HG03135 (cell line): ENCODE results near the gene PNO1.

Source experiments
- ATAC-seq: cut with Tn5 transposase; IDR thresholded peaks from one replicate; pipeline ENCODE4 v1.9.1; 2021; ENCODE audit warnings: mild to moderate bottlenecking, moderate library complexity; ENCODE audit not compliant: unreplicated experiment

The PNO1 gene

GRCh38 chr2:68193144-68193543 is 35.5 kb downstream of the PNO1 start:
- ATAC-seq: no peak

DNA sequence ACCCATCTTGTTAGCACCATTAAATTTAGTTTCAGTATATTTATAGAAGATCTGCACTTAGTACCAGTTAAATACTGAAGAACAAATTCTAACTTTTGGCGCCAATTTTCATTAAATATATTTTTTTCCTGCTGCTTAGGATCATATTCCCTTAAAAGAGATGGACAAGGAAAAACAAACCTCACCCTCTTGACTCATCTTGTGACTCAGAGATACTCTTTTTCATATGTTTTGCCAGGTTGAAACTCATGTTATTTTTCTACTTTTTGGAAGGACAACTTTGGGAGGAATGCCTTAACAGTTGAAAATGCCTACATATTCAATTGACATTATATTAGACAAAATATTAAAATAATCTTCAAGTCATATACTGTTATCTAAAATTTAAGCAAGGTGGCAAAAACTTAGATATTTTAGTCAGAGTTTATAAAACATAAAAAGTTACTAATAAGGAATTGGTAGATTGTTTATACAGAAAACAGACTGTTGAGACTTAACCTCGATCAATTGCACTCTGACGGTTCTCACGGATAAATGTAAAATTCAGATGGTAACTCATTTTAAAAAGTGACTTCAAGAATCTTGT is 36.2 kb downstream of the PNO1 start:
- ATAC-seq: no peak

DNA sequence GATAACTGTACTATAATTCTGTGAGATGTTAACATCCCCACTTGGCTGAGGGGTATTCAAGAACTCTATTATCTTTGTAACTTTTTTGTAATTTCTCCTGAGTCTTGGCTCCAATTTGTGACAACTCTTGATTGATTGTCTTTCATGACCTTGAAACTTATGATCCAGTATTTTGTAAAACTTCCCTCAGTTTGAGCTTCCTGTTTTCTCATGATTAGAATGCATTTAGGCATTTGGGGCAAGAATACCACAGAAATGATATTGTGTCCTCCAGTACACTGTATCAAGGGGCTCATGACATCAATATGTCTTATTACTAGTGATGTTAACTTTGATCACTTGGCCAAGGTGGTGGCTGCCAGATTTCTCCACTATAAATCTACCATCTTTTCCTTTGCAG is 37.4 kb downstream of the PNO1 start:
- ATAC-seq: no peak

GRCh38 chr2:68196120-68196716 is 38.5 kb downstream of the PNO1 start:
- ATAC-seq: no peak

DNA sequence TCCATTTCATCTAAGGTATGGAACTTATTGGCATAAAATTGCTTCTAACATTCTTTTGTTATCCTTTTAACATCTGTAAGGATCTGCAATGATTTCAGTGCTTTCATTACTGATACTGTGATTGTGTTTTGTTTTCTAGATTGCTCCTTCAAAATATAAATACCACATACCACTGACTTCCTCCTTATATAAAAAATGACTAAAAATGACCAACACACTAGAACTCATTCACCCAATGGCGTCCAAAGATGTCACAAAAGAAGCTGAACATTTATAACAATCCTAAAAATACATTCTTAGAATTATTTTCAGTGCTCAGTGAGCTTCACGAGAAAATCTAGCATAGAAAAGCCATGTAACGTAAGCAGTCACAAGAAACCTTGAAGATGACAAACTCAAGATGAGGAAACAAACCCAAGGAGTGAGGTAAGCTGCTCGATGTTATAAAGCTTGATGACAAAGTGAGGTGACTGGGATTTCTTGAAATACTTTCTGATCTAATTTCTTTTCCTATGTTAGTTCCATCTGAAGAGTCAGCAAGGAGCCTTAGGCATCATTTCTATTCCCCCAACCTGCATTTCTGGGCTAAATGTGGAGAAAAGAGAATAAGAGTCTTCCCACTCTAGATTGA is 42.6 kb downstream of the PNO1 start:
- no peak for ATAC-seq

GRCh38 chr2:68203587-68203986 is 45.9 kb downstream of the PNO1 start:
- ATAC-seq: peak; percentile 87

GRCh38 chr2:68206793-68207192 is 49.1 kb downstream of the PNO1 start:
- ATAC-seq: no peak

GRCh38 chr2:68214381-68214780 is 56.7 kb downstream of the PNO1 start:
- peak; percentile 75 for ATAC-seq

GRCh38 chr2:68216454-68217310 is 59.0 kb downstream of the PNO1 start:
- no peak for ATAC-seq

DNA sequence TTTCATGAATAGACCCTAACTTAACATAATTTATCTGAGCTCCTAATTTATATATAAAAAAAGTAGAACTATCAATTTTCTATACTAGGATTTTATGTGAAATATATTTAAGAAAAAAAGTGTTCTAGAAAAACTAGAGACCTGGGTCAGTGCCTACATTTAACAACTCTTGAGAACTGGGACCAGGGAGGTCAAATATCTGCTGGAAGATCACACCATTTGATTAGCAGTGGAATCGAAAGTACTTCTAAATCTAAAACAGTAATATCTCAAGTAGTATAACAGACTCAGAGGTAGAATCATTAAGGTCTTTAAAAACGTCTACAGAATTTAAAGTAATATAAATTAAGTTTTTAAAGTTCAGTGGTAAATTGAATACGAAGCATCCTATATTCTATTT is 60.0 kb downstream of the PNO1 start:
- ATAC-seq: no peak

GRCh38 chr2:68218343-68218901 is 60.7 kb downstream of the PNO1 start:
- no peak for ATAC-seq

GRCh38 chr2:68222287-68222686 is 64.6 kb downstream of the PNO1 start:
- ATAC-seq: no peak

GRCh38 chr2:68223419-68223818 is 65.7 kb downstream of the PNO1 start:
- ATAC-seq: no peak

GRCh38 chr2:68225119-68225632 is 67.5 kb downstream of the PNO1 start:
- ATAC-seq: peak; percentile 61
